Activated CD4-positive, alpha-beta memory T cell treated with anti-CD3 and anti-CD28 coated beads for 36 hours (primary cell): Measurements from ENCODE around the gene OCIAD1. TPM values are rescaled to one million over a fixed set of nuclear protein-coding genes. Genes with fewer than 3 reads are reported as not detected.

Source experiments
- CTCF ChIA-PET: fragments of 350-600 bp; sonication (Branson Sonifier 250); formaldehyde crosslinking; loops from one replicate; lab custom pipeline; 2021; ENCODE audit warnings: antibody characterized with exemption, inconsistent platforms; lab: Charles Lee
- POLR2A ChIA-PET: fragments of 350-600 bp; sonication (Branson Sonifier 250); formaldehyde crosslinking; loops from one replicate; lab custom pipeline; 2021; ENCODE audit warnings: antibody characterized with exemption; lab: Charles Lee
- DNase-seq: peaks from one replicate; pipeline ENCODE4 v3.0.0-alpha.2; 2020
- H3K27ac Mint-ChIP-seq: one replicate; pipeline ENCODE4 v1.8.0; 2021; ENCODE audit warnings: mixed read lengths
- H3K27me3 Mint-ChIP-seq: one replicate; pipeline ENCODE4 v1.8.0; 2021; ENCODE audit warnings: mixed read lengths
- H3K36me3 Mint-ChIP-seq: one replicate; pipeline ENCODE4 v1.8.0; 2021; ENCODE audit warnings: mixed read lengths
- H3K4me1 Mint-ChIP-seq: one replicate; pipeline ENCODE4 v1.8.0; 2021; ENCODE audit warnings: low read depth, mixed read lengths
- H3K4me3 Mint-ChIP-seq: one replicate; pipeline ENCODE4 v1.8.0; 2021; ENCODE audit warnings: mild to moderate bottlenecking, mixed read lengths
- H3K9me3 Mint-ChIP-seq: one replicate; pipeline ENCODE4 v1.8.0; 2021; ENCODE audit warnings: mixed read lengths
- intact Hi-C: fragments of 100-400 bp; cut with micrococcal nuclease; formaldehyde crosslinking; loops from one replicate; pipeline ENCODE4 v1.15.1; 2023
- total RNA-seq, 2 experiments: library from RNA; stranded (reverse); gene quantifications; one replicate each; pipeline ENCODE4 v1.2.3, GENCODE V29; 2021

Gene OCIAD1
- total RNA-seq, 2 experiments from 2014 or later, result 100 to 107 TPM

DNA sequence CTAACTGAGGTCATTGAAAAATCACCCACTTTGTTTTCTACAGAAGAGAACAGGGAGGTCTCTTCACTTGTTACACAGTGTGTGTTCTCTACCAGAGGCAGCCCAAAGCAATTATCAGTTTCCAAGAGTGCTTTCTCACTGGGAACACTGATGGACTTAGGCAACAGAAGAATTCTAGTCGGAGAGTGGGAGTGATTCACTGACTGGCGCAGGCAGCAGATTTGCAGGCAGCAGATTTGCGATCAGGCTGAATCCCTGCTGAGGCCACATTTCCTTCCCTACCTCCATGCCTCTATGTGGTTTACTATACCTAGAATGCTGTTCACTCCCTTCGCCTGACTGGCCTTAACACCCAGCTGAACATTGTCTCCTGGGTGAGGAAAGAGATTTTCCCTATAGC is 69.1 kb downstream of the OCIAD1 start:
- H3K9me3 Mint-ChIP-seq, result no peaks in the 10 kb centered on the region
- POLR2A ChIA-PET, result no interaction called here
- H3K27ac Mint-ChIP-seq, result peak overlapping the region; percentile 52
- CTCF ChIA-PET, result no interaction called here
- DNase-seq, result no peak
- intact Hi-C loops, result loop anchor here (1.0 to 2.0 kb wide), 3 partner anchors 9 to 217 kb away; no protein-coding TSS in a partner anchor
- H3K27me3 Mint-ChIP-seq, result no peaks in the 10 kb centered on the region
- no peak overlapping the region for H3K4me3 Mint-ChIP-seq
- H3K36me3 Mint-ChIP-seq, result peaks cover 53% of the 10 kb centered on the region
- peaks cover 30% of the 10 kb centered on the region for H3K4me1 Mint-ChIP-seq

DNA sequence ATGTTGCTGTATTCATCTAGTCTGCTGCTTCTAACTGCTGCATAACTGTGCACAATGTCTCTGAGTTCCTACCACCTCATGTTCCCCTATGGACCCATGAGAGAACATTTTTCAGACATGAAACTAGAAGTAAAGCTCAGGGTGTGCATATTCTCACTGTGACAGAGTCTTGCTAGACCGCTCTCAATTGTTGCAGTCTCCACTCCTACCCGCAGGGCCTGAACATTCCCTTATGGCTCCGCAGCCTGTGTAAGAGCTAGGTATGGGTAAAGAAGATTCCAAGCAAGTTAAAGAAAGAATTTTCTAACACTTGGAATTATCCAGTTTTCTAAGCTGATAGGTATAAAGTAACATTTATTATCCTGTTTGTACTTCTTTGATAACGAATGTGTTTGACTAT is 70.3 kb downstream of the OCIAD1 start:
- Mint-ChIP-seq H3K4me1 (peaks cover 41% of the 10 kb centered on the region), H3K4me3 (no peak overlapping the region), H3K36me3 (peaks cover 44% of the 10 kb centered on the region), H3K27me3 (no peaks in the 10 kb centered on the region), H3K9me3 (no peaks in the 10 kb centered on the region), H3K27ac (no peak overlapping the region)
- DNase-seq, result no peak
- intact Hi-C loops, result no loop called here
- POLR2A ChIA-PET, result no interaction called here
- CTCF ChIA-PET, result interaction anchor here (0.6 kb wide), 1 partner anchor 10 kb away, joined by 3 read pairs; no protein-coding TSS in a partner anchor

DNA sequence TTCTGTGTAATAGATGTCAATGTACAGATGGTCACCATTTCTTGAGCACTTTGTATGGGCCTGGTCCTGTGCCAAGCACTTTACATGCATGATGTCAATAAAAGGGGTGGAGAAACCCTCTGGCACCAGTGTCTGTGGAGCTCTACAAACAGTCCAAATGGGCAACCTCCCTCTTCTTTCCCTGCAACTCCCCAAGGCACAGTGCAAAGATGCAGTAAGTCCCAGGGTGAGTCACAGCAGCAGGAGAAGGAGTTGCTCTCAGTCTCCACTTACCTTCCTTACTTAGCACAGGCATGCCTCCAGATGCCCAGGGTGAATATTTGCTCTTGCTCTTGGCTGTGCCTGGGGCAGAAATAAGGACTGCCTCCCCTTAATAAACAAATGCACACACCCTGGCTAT is 71.4 kb downstream of the OCIAD1 start:
- Mint-ChIP-seq H3K4me1 (peaks cover 49% of the 10 kb centered on the region), H3K27ac (no peak overlapping the region), H3K9me3 (no peaks in the 10 kb centered on the region), H3K4me3 (no peak overlapping the region), H3K27me3 (no peaks in the 10 kb centered on the region), H3K36me3 (peaks cover 36% of the 10 kb centered on the region)
- no peak for DNase-seq
- CTCF ChIA-PET, result no interaction called here
- POLR2A ChIA-PET, result no interaction called here
- intact Hi-C loops, result no loop called here

DNA sequence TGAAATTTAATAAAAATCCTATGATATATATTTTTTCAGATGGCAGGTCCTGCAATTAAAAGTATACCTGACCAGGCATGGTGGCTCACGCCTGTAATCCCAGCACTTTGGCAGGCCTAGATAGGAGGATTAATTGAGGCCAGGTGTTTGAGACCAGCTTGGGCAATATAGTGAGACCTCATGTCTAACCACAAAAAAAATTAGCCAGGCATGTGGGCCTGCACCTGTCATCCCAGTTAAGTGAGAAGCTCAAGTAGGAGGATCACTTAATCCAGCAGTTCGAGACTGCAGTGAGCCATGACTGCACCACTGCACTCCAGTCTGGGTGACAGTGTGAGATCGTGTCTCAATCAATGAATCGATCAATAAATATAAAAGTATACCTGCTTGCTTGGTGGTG is 73.2 kb downstream of the OCIAD1 start:
- Mint-ChIP-seq H3K9me3 (no peaks in the 10 kb centered on the region), H3K27me3 (no peaks in the 10 kb centered on the region), H3K4me1 (peaks cover 53% of the 10 kb centered on the region), H3K27ac (no peak overlapping the region), H3K4me3 (no peak overlapping the region), H3K36me3 (peaks cover 24% of the 10 kb centered on the region)
- intact Hi-C loops, result no loop called here
- POLR2A ChIA-PET, result no interaction called here
- DNase-seq, result no peak
- CTCF ChIA-PET, result interaction anchor here (0.6 to 1.1 kb wide), 2 partner anchors 41 to 45 kb away, joined by 3 read pairs; no protein-coding TSS in a partner anchor

DNA sequence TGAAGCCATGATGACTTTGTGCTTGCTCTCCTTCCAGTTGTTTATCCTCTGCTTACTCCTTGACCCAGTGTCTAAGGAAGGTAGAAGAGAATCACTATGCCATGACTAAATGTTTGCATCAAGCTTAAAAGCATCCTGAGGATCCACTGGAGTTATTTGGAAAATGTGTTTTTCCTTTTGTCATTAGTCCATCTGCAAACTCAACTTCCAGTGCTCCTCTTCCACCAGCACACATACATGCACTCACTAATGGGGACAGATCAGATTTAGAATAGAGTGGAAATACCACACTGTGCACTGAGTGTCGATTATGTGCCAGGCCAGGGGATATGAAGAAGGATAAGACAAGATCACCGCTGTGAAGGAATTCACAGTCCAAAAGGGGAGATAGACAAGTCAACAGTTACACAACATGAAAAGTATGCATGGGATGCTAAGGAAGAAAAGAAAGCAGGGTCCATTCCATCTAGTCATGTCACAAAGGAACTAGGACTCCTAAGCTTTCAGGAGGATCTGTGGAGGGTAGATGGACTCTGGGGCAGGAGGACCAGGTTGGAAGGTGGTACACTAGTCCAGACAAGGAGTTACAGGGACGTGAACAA is 73.8 kb downstream of the OCIAD1 start:
- intact Hi-C loops, result loop anchor here (5.0 kb wide), 3 partner anchors 347 to 632 kb away; partner anchors contain the start of gene SLAIN2
- Mint-ChIP-seq H3K36me3 (peaks cover 18% of the 10 kb centered on the region), H3K27me3 (no peaks in the 10 kb centered on the region), H3K9me3 (no peaks in the 10 kb centered on the region), H3K4me3 (peak overlapping the region; percentile 6), H3K27ac (no peak overlapping the region), H3K4me1 (peaks cover 53% of the 10 kb centered on the region)
- ChIA-PET CTCF (interaction anchor here (1.1 kb wide), 1 partner anchor 40 kb away, joined by 3 read pairs; no protein-coding TSS in a partner anchor), POLR2A (no interaction called here)
- DNase-seq, result no peak

DNA sequence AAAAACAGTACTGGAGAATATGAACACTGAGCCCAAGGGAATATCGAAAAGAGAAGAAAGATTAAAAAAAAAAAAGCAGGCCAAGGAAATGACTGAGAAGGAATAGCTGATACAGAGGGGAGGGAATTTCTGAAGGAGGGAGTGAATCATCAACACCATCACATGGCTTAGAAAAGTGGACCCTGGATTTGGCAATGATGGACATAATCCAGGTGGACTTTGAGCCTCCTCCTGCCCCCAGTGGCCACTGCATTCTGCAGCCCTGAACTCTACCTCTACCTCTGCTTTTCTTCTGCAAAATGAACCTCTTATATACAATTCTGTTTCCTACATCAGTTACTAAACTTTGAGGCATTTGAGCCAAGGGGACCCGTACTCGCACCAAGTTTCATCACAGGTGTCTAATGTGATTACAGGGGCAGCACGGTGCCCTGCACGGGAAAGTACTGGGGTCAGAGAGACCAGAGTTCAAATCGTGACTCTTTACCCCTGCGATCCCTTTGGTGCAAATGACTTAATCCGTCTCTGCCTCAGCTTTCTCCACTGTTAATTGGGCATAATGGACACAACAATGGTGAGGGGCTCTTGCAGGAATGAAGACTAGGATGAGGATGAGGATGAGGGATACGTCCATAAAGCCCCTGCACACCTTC is 74.6 kb downstream of the OCIAD1 start:
- H3K4me3 Mint-ChIP-seq, result peak overlapping the region; percentile 76
- CTCF ChIA-PET, result interaction anchor here (1.1 to 1.2 kb wide), 2 partner anchors 39 to 136 kb away, joined by 3 read pairs; no protein-coding TSS in a partner anchor
- peak overlapping the region; percentile 60 for H3K27ac Mint-ChIP-seq
- intact Hi-C loops, result loop anchor here (1.0 to 5.0 kb wide), 5 partner anchors 74 to 633 kb away; partner anchors contain the start of genes OCIAD1 and SLAIN2
- H3K27me3 Mint-ChIP-seq, result no peaks in the 10 kb centered on the region
- DNase-seq, result no peak
- POLR2A ChIA-PET, result interaction anchor here (0.6 to 1.3 kb wide), 2 partner anchors 75 to 408 kb away, joined by 3 to 5 read pairs; partner anchors contain the start of gene OCIAD1
- peaks cover 16% of the 10 kb centered on the region for H3K36me3 Mint-ChIP-seq
- no peaks in the 10 kb centered on the region for H3K9me3 Mint-ChIP-seq
- H3K4me1 Mint-ChIP-seq, result peaks cover 50% of the 10 kb centered on the region

DNA sequence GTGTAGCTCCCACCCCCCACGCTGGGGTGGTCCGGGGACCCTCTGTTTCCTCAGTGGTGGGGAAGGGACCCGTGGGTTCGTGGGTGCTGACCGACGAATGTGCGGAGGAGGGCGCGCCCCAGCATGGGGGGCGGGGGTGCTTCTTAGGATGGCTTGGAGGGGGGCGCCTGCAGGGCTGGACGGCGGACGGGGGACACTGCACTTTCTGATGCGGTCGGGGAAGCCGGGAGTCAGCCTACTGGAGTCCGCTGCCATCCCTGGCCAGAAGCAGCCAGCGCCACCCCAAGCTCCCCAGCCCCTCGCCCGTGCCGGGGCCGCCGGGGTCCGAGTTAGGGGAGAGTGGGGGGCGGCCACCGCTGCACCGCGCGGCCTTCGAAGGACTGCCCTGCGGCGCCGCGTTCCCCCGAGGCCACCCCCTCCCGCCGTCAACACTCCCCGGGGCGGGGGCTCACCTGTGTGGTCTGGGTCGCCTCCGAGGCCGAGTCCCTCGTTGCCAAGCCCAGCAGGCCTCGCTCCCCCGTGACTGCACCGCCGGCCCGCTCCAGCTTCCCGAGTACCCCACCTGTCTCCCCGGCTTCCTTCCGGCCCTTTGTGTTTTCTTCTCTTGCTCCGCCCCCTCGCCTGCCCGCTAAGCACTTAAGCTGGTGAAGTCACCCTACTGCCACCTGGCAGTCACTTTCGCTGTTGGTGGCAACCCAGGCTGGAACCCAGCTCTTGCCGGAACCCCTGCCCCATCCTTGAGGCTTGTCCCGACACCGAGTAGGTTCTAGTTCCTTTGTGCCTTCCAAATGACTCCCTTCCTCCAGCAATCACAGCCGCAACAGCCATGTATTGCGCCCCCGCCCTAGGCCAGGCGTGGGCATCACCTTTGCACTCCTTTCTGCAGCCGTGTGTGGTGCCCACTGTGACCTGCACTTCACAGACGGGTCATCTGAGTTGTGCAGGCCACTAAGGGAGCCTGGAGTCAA is 75.6 kb downstream of the OCIAD1 start, which contains the start of gene OCIAD2:
Gene OCIAD2, minus strand, starts transcription at position 569 of the 968 bp plus-strand sequence. CDS start 2,225 bp downstream, outside the sequence.
- intact Hi-C loops, result loop anchor here (1.0 to 5.0 kb wide), 5 partner anchors 75 to 634 kb away; partner anchors contain the start of genes OCIAD1 and SLAIN2
- peak; percentile 90 for DNase-seq
- peak within 1 kb of the TSS; percentile 88 for H3K27ac Mint-ChIP-seq
- ChIA-PET CTCF (interaction anchor here (0.8 to 1.6 kb wide), 8 partner anchors 9 to 347 kb away, joined by 3 to 6 read pairs (median 3); no protein-coding TSS in a partner anchor), POLR2A (interaction anchor here (1.3 to 1.6 kb wide), 2 partner anchors 25 to 76 kb away, joined by 3 to 5 read pairs; partner anchors contain the start of gene OCIAD1)
- H3K27me3 Mint-ChIP-seq, result no peaks in the 10 kb centered on the region
- H3K4me3 Mint-ChIP-seq, result peak within 1 kb of the TSS; percentile 84
- H3K4me1 Mint-ChIP-seq, result peaks cover 46% of the 10 kb centered on the region
- H3K36me3 Mint-ChIP-seq, result peaks cover 14% of the 10 kb centered on the region
- H3K9me3 Mint-ChIP-seq, result no peaks in the 10 kb centered on the region

DNA sequence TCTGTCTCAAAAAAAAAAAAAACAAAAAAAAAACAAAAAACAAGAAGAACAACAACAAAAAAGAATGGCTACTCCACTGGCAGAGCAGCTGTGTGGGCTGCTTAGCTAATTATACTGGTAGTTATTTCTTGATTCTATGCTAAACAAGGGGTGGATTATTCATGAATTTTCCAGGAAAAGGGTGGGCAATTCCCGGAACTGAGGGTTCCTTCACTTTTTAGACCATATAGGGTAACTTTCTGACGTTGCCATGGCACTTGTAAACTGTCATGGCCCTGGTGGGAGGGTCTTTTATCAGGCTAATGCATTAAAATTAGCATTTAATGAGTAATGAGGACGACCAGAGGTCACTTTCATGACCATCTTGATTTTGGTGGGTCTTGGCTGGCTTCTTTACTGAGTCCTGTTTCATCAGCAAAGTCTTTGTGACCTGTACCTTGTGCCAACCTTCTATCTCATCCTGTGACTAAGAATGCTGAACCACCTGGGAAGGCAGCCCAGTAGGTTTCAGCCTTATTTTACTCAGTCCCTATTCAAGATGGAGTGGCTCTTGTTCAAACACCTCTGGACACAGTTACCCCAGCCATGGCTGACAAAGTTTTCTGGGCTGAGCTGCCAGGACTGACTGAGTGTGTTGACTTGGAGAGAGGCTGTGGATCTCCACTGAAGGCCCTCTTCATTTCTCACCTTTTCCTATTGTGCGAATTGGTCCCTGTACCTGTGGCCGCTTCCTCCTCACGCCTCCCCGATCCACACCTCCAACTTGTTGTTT is 77.0 kb downstream of the OCIAD1 start:
- intact Hi-C loops, result loop anchor here (2.0 to 5.0 kb wide), 5 partner anchors 37 to 636 kb away; partner anchors contain the start of gene SLAIN2
- ChIA-PET POLR2A (interaction anchor here (1.6 kb wide), 1 partner anchor 24 kb away, joined by 3 read pairs; no protein-coding TSS in a partner anchor), CTCF (interaction anchor here (0.6 to 1.6 kb wide), 4 partner anchors 50 to 316 kb away, joined by 3 to 5 read pairs (median 3); no protein-coding TSS in a partner anchor)
- no peak overlapping the region for H3K4me3 Mint-ChIP-seq
- H3K9me3 Mint-ChIP-seq, result no peaks in the 10 kb centered on the region
- DNase-seq, result no peak
- H3K36me3 Mint-ChIP-seq, result peaks cover 6% of the 10 kb centered on the region
- no peaks in the 10 kb centered on the region for H3K27me3 Mint-ChIP-seq
- H3K4me1 Mint-ChIP-seq, result peaks cover 44% of the 10 kb centered on the region
- peak overlapping the region; percentile 33 for H3K27ac Mint-ChIP-seq

DNA sequence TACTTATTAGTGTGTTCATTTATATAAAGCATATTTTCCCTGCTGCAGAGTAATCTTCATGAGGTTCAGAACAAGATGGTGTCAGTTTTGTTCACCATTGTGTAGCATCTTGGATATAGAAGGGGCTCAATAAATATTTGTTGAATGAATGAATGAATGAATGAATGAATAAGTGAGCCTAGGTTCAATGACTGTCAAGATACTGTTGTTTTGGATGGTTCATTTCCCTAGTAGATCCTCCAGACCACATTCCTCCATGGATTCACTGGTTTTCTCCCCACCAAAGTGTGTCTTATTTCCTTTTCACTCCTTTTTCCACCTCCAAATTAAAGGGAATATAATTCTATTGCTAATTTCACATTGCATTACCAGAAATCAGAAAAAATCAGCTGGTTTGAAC is 77.8 kb downstream of the OCIAD1 start:
- ChIA-PET CTCF (interaction anchor here (1.1 kb wide), 1 partner anchor 10 kb away, joined by 3 read pairs; no protein-coding TSS in a partner anchor), POLR2A (no interaction called here)
- no peaks in the 10 kb centered on the region for H3K9me3 Mint-ChIP-seq
- intact Hi-C loops, result loop anchor here (1.0 to 5.0 kb wide), 7 partner anchors 9 to 636 kb away; partner anchors contain the start of genes FRYL and SLAIN2
- no peak for DNase-seq
- peaks cover 44% of the 10 kb centered on the region for H3K4me1 Mint-ChIP-seq
- peak overlapping the region; percentile 33 for H3K27ac Mint-ChIP-seq
- H3K36me3 Mint-ChIP-seq, result peaks cover 4% of the 10 kb centered on the region
- no peak overlapping the region for H3K4me3 Mint-ChIP-seq
- H3K27me3 Mint-ChIP-seq, result no peaks in the 10 kb centered on the region

DNA sequence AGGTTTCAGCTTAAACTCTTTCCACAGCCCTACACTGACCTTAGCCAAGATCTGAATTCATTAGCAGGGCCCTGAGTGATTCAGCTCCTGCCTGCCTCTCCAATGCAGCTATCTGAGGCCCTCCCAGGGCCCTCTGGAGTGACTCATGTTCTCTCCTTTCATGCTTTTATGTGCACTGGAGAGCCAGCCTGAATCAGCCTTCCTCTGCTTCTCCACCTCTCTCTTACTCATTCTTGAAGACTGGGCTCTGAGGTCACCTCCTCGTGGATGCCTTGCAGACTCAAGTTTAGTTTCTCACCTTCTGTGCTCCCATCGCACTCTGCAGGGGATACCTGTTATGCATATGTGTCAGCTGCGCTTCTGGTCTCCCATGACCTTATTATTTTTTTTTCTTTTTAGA is 78.8 kb downstream of the OCIAD1 start:
- H3K27me3 Mint-ChIP-seq, result no peaks in the 10 kb centered on the region
- H3K27ac Mint-ChIP-seq, result no peak overlapping the region
- intact Hi-C loops, result loop anchor here (1.0 to 5.0 kb wide), 7 partner anchors 10 to 637 kb away; partner anchors contain the start of genes FRYL and SLAIN2
- peak; percentile 87 for DNase-seq
- H3K36me3 Mint-ChIP-seq, result no peaks in the 10 kb centered on the region
- POLR2A ChIA-PET, result interaction anchor here (1.1 kb wide), 1 partner anchor 11 kb away, joined by 5 read pairs; no protein-coding TSS in a partner anchor
- CTCF ChIA-PET, result interaction anchor here (1.1 to 1.2 kb wide), 3 partner anchors 11 to 331 kb away, joined by 3 to 4 read pairs (median 3); no protein-coding TSS in a partner anchor
- peaks cover 40% of the 10 kb centered on the region for H3K4me1 Mint-ChIP-seq
- no peaks in the 10 kb centered on the region for H3K9me3 Mint-ChIP-seq
- H3K4me3 Mint-ChIP-seq, result no peak overlapping the region
